HepG2 (cell line): Measurements from ENCODE around the gene RNASE4. TPM values are rescaled to one million over a fixed set of nuclear protein-coding genes. Genes with fewer than 3 reads are reported as not detected.

Source experiments
- BHLHE40 ChIP-seq: IDR thresholded peaks from 2 replicates; pipeline ENCODE4 v1.6.1; 2011; ENCODE audit warnings: low read length, improper control_type of control experiment
- FOXK1 ChIP-seq: sonication (generic); formaldehyde crosslinking; IDR thresholded peaks from 2 replicates; pipeline ENCODE4 v1.4.0; 2020; ENCODE audit warnings: low read depth, missing genetic modification reagents, borderline replicate concordance
- GABPB1 ChIP-seq: IDR thresholded peaks from 2 replicates; pipeline ENCODE4 v1.6.1; 2016; ENCODE audit warnings: mild to moderate bottlenecking, missing genetic modification reagents, moderate library complexity, missing compliant biosample characterization
- HNF4A ChIP-seq: sonication (generic); formaldehyde crosslinking; IDR thresholded peaks from 2 replicates; pipeline ENCODE4 v1.4.0; 2020; ENCODE audit warnings: missing genetic modification reagents
- JARID2 ChIP-seq: sonication (generic); formaldehyde crosslinking; IDR thresholded peaks from 2 replicates; pipeline ENCODE4 v1.8.1; 2023; ENCODE audit warnings: missing genetic modification reagents, inconsistent platforms; ENCODE audit not compliant: insufficient replicate concordance
- MED1 ChIP-seq: sonication (generic); formaldehyde crosslinking; IDR thresholded peaks from 2 replicates; pipeline ENCODE4 v1.4.0; 2020; ENCODE audit warnings: missing genetic modification reagents
- MED13 ChIP-seq: sonication (generic); formaldehyde crosslinking; IDR thresholded peaks from 2 replicates; pipeline ENCODE4 v1.5.0; 2020; ENCODE audit warnings: missing genetic modification reagents
- MEF2D ChIP-seq: sonication (generic); formaldehyde crosslinking; IDR thresholded peaks from 2 replicates; pipeline ENCODE4 v1.5.1; 2020; ENCODE audit warnings: mild to moderate bottlenecking, missing genetic modification reagents
- NBN ChIP-seq: fragments of 450-650 bp; conservative IDR thresholded peaks from 2 replicates; pipeline ENCODE4 v1.6.1; 2017
- PAX8 ChIP-seq: sonication (generic); formaldehyde crosslinking; IDR thresholded peaks from 2 replicates; pipeline ENCODE4 v1.8.0; 2022; ENCODE audit warnings: mild to moderate bottlenecking, missing genetic modification reagents, borderline replicate concordance
- PCBP2 ChIP-seq: fragments of 200-400 bp; formaldehyde crosslinking; optimal IDR thresholded peaks from 2 replicates; pipeline ENCODE3; 2018; ENCODE audit warnings: low read length, low read depth; ENCODE audit not compliant: poor library complexity, severe bottlenecking
- POGZ ChIP-seq: sonication (generic); formaldehyde crosslinking; IDR thresholded peaks from 2 replicates; pipeline ENCODE4 v1.4.0; 2020; ENCODE audit warnings: mild to moderate bottlenecking, missing genetic modification reagents
- PRDM10 ChIP-seq: sonication (generic); formaldehyde crosslinking; IDR thresholded peaks from 2 replicates; pipeline ENCODE4 v1.4.0; 2020; ENCODE audit warnings: low read depth, missing genetic modification reagents
- SIN3A ChIP-seq: IDR thresholded peaks from 2 replicates; pipeline ENCODE4 v1.6.1; 2011; ENCODE audit warnings: low read depth, mild to moderate bottlenecking, control low read depth, low read length, borderline replicate concordance
- SMARCC2 ChIP-seq: fragments of 450-650 bp; IDR thresholded peaks from 2 replicates; pipeline ENCODE4 v1.6.1; 2017; ENCODE audit warnings: antibody characterized with exemption, mild to moderate bottlenecking
- TP53 ChIP-seq: sonication (generic); formaldehyde crosslinking; conservative IDR thresholded peaks from 2 replicates; pipeline ENCODE4 v1.4.0; 2020; ENCODE audit warnings: missing genetic modification reagents
- WIZ ChIP-seq: sonication (generic); formaldehyde crosslinking; IDR thresholded peaks from 2 replicates; pipeline ENCODE4 v1.5.1; 2020; ENCODE audit warnings: mild to moderate bottlenecking, missing genetic modification reagents
- ZKSCAN8 ChIP-seq: IDR thresholded peaks from 2 replicates; pipeline ENCODE4 v1.6.1; 2016; ENCODE audit warnings: borderline replicate concordance, missing genetic modification reagents, missing compliant biosample characterization
- ZNF24 ChIP-seq: fragments of 450-650 bp; IDR thresholded peaks from 2 replicates; pipeline ENCODE4 v1.6.1; 2017; ENCODE audit warnings: antibody characterized with exemption, mild to moderate bottlenecking
- ZNF263 ChIP-seq: sonication (generic); formaldehyde crosslinking; IDR thresholded peaks from 2 replicates; pipeline ENCODE4 v1.4.0; 2020; ENCODE audit warnings: missing genetic modification reagents
- ZNF333 ChIP-seq: sonication (generic); formaldehyde crosslinking; IDR thresholded peaks from 2 replicates; pipeline ENCODE4 v1.4.0; 2020; ENCODE audit warnings: mild to moderate bottlenecking, missing genetic modification reagents, borderline replicate concordance
- ZNF354B ChIP-seq: sonication (generic); formaldehyde crosslinking; IDR thresholded peaks from 2 replicates; pipeline ENCODE4 v1.8.0; 2022; ENCODE audit warnings: mild to moderate bottlenecking, missing genetic modification reagents
- ZSCAN20 ChIP-seq: sonication (generic); formaldehyde crosslinking; IDR thresholded peaks from 2 replicates; pipeline ENCODE4 v1.4.0; 2020; ENCODE audit warnings: missing genetic modification reagents, mild to moderate bottlenecking, borderline replicate concordance
- ZSCAN9 ChIP-seq: IDR thresholded peaks from 2 replicates; pipeline ENCODE4 v1.6.1; 2016; ENCODE audit warnings: borderline replicate concordance
- polyA plus RNA-seq, 8 experiments: library from polyadenylated mRNA; depleted of rRNA in 3 of 8; stranded (reverse) in 7 of 8; unstranded in 1 of 8; fragments of >200 nt; fragmentation: Illumina TruSeq in 4 of 8; extraction: Trizol in 4 of 8; gene quantifications; 2 replicates each; pipeline versions ENCODE4 v1.2.1 to v1.2.3, GENCODE V29; 2011 to 2016; ENCODE audit warnings: low read depth in 4 of 8, missing spikeins in 1 of 8, mixed read lengths in 1 of 8; ENCODE audit not compliant: insufficient read depth in 1 of 8
- total RNA-seq, 5 experiments: library from RNA; depleted of rRNA; stranded (reverse); fragments of >200 nt; fragmentation: Illumina TruSeq; extraction: Trizol; gene quantifications; 2 replicates each; pipeline ENCODE4 v1.2.3, GENCODE V29; 2016; ENCODE audit warnings: low read depth in 1 of 5

Gene RNASE4
- total and polyA plus RNA-seq, 2 of the 13 experiments (the other 11 are each of a cell fraction or from before 2014, with no cell fraction given) = 109 to 983 TPM

GRCh38 chr14:20686386-20687143 lies 2.2 kb downstream of the RNASE4 start (continued):
- TF ChIP-seq PRDM10 (CRISPR knock-in tag) = peak; percentile 83; the same call in 1 of the 2 replicates
- TF ChIP-seq ZNF263 (CRISPR knock-in tag) = 0 out of 2 replicates have a peak, but pooled peaks have one; percentile 36
- TF ChIP-seq PCBP2 = no peak
- TF ChIP-seq SIN3A = peak; percentile 91
- no peak for TF ChIP-seq JARID2
- TF ChIP-seq PAX8 (CRISPR knock-in tag) = no peak
- TF ChIP-seq BHLHE40 = peak; percentile 35; the same call in 1 of the 2 replicates
- TF ChIP-seq TP53 (CRISPR knock-in tag) = peak; percentile 78; the same call in 1 of the 2 replicates
- no peak for TF ChIP-seq ZSCAN20 (CRISPR knock-in tag)
- no peak for TF ChIP-seq NBN
- TF ChIP-seq MEF2D = peak; percentile 71; the same call in 1 of the 2 replicates
- peak; percentile 96; the same call in 1 of the 2 replicates for TF ChIP-seq MED13 (CRISPR knock-in tag)
- TF ChIP-seq ZNF354B (CRISPR knock-in tag) = no peak
- peak; percentile 95 for TF ChIP-seq ZSCAN9 (CRISPR knock-in tag)
- no peak for TF ChIP-seq WIZ
- TF ChIP-seq SMARCC2 = 0 out of 2 replicates have a peak, but pooled peaks have one; percentile 5
- TF ChIP-seq GABPB1 = peak; percentile 67
- peak; percentile 99 for TF ChIP-seq MED1 (CRISPR knock-in tag)
- peak; percentile 81 for TF ChIP-seq ZKSCAN8 (CRISPR knock-in tag)
- TF ChIP-seq ZNF24 = no peak; the same call in 1 of the 2 replicates
- no peak for TF ChIP-seq ZNF333 (CRISPR knock-in tag)
- peak; percentile 10; the same call in 1 of the 2 replicates for TF ChIP-seq POGZ (CRISPR knock-in tag)
- peak; percentile 89; the same call in 1 of the 2 replicates for TF ChIP-seq FOXK1 (CRISPR knock-in tag)
- TF ChIP-seq HNF4A (CRISPR knock-in tag) = peak; percentile 99
